ENCODE measurements around the gene GRM7.

GRCh38 chr3:7562892-7563291, 702.0 kb downstream of the GRM7 start:
- TF ChIP-seq CTCF (IDR thresholded peaks at IDR 0.05; ENCODE audit: low read depth, low read length, poor library complexity, severe bottlenecking), result no peak
- TF ChIP-seq EZH2phosphoT487 (IDR thresholded peaks at IDR 0.05; ENCODE audit: borderline replicate concordance, low read length), result no peak

Data from DOHH2 (cell line).